ENCODE measurements around the gene RAB15.

DNA sequence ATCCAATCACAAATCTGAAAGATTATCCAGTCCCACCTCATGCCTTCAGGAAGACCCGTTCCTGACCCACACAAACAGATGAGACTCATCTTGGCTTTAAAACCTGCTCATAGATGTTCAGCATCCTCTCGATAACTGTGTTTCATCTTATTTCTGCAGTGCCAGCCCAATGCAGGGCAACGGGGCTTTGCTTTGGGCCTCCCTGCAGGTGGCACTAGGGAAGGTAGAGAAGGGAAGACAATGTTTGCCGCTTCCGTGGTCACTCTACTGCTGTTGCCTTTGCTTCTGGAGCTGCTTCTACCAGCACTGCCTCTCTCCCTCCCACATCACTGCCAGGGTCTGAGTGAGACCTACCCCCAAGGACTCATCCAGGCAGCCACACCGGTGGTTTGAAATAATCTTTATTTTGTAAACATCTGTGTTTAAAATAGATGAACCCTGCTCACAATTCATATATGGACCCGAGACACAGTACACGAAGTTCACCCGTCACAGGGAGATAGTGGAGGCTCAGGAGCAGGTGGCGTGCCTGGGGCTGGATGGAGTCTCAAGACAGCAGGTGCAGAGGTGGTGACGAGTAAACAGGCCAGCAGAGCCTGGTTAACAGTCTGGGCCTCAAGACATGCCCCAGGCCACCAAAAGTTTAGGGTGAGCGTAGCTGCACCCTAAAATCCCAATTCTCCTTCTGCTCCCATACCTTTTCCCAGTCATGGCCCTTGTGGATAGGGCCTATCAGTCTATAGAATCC is 26.5 kb downstream of the RAB15 start:
- TF ChIP-seq EP300 (IDR thresholded peaks at IDR 0.05) (no peak), POLR2A (IDR thresholded peaks at IDR 0.05) (no peak)
- TF ChIP-seq, protein P1, sequence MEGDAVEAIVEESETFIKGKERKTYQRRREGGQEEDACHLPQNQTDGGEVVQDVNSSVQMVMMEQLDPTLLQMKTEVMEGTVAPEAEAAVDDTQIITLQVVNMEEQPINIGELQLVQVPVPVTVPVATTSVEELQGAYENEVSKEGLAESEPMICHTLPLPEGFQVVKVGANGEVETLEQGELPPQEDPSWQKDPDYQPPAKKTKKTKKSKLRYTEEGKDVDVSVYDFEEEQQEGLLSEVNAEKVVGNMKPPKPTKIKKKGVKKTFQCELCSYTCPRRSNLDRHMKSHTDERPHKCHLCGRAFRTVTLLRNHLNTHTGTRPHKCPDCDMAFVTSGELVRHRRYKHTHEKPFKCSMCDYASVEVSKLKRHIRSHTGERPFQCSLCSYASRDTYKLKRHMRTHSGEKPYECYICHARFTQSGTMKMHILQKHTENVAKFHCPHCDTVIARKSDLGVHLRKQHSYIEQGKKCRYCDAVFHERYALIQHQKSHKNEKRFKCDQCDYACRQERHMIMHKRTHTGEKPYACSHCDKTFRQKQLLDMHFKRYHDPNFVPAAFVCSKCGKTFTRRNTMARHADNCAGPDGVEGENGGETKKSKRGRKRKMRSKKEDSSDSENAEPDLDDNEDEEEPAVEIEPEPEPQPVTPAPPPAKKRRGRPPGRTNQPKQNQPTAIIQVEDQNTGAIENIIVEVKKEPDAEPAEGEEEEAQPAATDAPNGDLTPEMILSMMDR (IDR thresholded peaks at IDR 0.05): no peak

All from suprapubic skin (tissue), 3 donors.